ENCODE measurements around the gene SAMD1. TPM values are rescaled to one million over a fixed set of nuclear protein-coding genes. Genes with fewer than 3 reads are reported as not detected.

SAMD1 gene
- total and polyA plus RNA-seq, 9 of the 15 experiments (the other 6 are each of a cell fraction or from before 2014, with no cell fraction given): 2.9 to 96.0 (median 43.5) TPM

GRCh38 chr19:14118165-14119051, 27.9 kb upstream of the SAMD1 start (continued):
- no peak for TF ChIP-seq CGGBP1 (CRISPR knock-in tag; IDR thresholded peaks at IDR 0.05)
- no peak for TF ChIP-seq TEAD4 (IDR thresholded peaks at IDR 0.05; ENCODE audit: low read length)
- no peak for TF ChIP-seq TEAD4 (CRISPR knock-in tag; IDR thresholded peaks at IDR 0.05; ENCODE audit: borderline replicate concordance)
- TF ChIP-seq CAMTA2 (CRISPR knock-in tag; conservative IDR thresholded peaks at IDR 0.05): 0 out of 2 replicates have a peak, but pooled peaks have one; percentile 88
- TF ChIP-seq WHSC1 (IDR thresholded peaks at IDR 0.05; ENCODE audit: low read length): no peak
- peak; percentile 88 for TF ChIP-seq CEBPB (tag; IDR thresholded peaks at IDR 0.05)
- TF ChIP-seq CCNT2 (IDR thresholded peaks at IDR 0.05; ENCODE audit: borderline replicate concordance, extremely low read depth, insufficient read length, low read depth, low read length): peak; percentile 72
- TF ChIP-seq TCF15 (CRISPR knock-in tag; IDR thresholded peaks at IDR 0.05): no peak
- TF ChIP-seq ZNF395 (CRISPR knock-in tag; IDR thresholded peaks at IDR 0.05): peak; percentile 43; the same call in 1 of the 2 replicates
- TF ChIP-seq MITF (IDR thresholded peaks at IDR 0.05): no peak
- peak; percentile 76; the same call in 1 of the 2 replicates for TF ChIP-seq ZNF740 (CRISPR knock-in tag; IDR thresholded peaks at IDR 0.05)
- TF ChIP-seq ZNF740 (tag; IDR thresholded peaks at IDR 0.05): 0 out of 4 replicates have a peak, but pooled peaks of 1 of the 2 experiments have one; percentile 44
- no peak for TF ChIP-seq BRD4 (IDR thresholded peaks at IDR 0.05)
- no peak for TF ChIP-seq ZBTB33 (CRISPR knock-in tag; IDR thresholded peaks at IDR 0.05)
- no peak for TF ChIP-seq ZC3H8 (IDR thresholded peaks at IDR 0.05)
- TF ChIP-seq TEAD1 (CRISPR knock-in tag; IDR thresholded peaks at IDR 0.05): 0 out of 4 replicates have a peak, but pooled peaks of 1 of the 2 experiments have one; percentile 30
- TF ChIP-seq FOS (IDR thresholded peaks at IDR 0.05; ENCODE audit: extremely low read depth, insufficient read length): no peak
- TF ChIP-seq POLR3A (IDR thresholded peaks at IDR 0.05; ENCODE audit: borderline replicate concordance, extremely low read depth, insufficient read depth, insufficient read length): no peak
